GM20431 (cell line): Measurements from ENCODE around the gene PRKG1.
"Not testable (repeated sequence)": the region's sequence is repeated elsewhere in the genome, so short reads cannot be mapped to it uniquely, and the experiment has no call there.

Source experiments
- in situ Hi-C: fragments of 300-500 bp; cut with MseI, MboI; formaldehyde crosslinking; loops from one replicate; pipeline ENCODE4 v1.15.0; 2020; ENCODE audit warnings: low sequenced_read_pairs; ENCODE audit not compliant: unreplicated experiment

PRKG1 gene

GRCh38 chr10:51758366-51758765 is 684.1 kb downstream of the PRKG1 start:
- in situ Hi-C loops, result no loop called here

GRCh38 chr10:51758838-51759237 is 684.6 kb downstream of the PRKG1 start:
- in situ Hi-C loops, result not testable (repeated sequence)

- in situ Hi-C loops, result no loop called here
Observed at GRCh38 chr10:51759896-51760534, 685.7 kb downstream of the PRKG1 start.

GRCh38 chr10:51760864-51761640 is 686.8 kb downstream of the PRKG1 start:
- in situ Hi-C loops, result no loop called here

- in situ Hi-C loops, result no loop called here
Observed at GRCh38 chr10:51763746-51764145, 689.5 kb downstream of the PRKG1 start.

GRCh38 chr10:51765284-51765971 is 691.1 kb downstream of the PRKG1 start:
- in situ Hi-C loops, result no loop called here

- in situ Hi-C loops, result no loop called here
Observed at GRCh38 chr10:51766423-51767102, 692.3 kb downstream of the PRKG1 start.

- in situ Hi-C loops, result no loop called here
Observed at GRCh38 chr10:51767103-51767763, 692.9 kb downstream of the PRKG1 start.

GRCh38 chr10:51768886-51769465 is 694.7 kb downstream of the PRKG1 start:
- in situ Hi-C loops, result no loop called here

GRCh38 chr10:51770709-51771108 is 696.4 kb downstream of the PRKG1 start:
- in situ Hi-C loops, result no loop called here

GRCh38 chr10:51772387-51772786 is 698.1 kb downstream of the PRKG1 start:
- in situ Hi-C loops, result no loop called here

- in situ Hi-C loops, result no loop called here
Observed at GRCh38 chr10:51773681-51774080, 699.4 kb downstream of the PRKG1 start.

- in situ Hi-C loops, result no loop called here
Observed at GRCh38 chr10:51783941-51784340, 709.7 kb downstream of the PRKG1 start.

- in situ Hi-C loops, result no loop called here
Observed at GRCh38 chr10:51786016-51786683, 711.9 kb downstream of the PRKG1 start.

- in situ Hi-C loops, result no loop called here
Observed at GRCh38 chr10:51786684-51787035, 712.4 kb downstream of the PRKG1 start.

- in situ Hi-C loops, result no loop called here
Observed at GRCh38 chr10:51788273-51788672, 714.0 kb downstream of the PRKG1 start.

GRCh38 chr10:51789118-51789517 is 714.8 kb downstream of the PRKG1 start:
- in situ Hi-C loops, result no loop called here

GRCh38 chr10:51789903-51790302 is 715.6 kb downstream of the PRKG1 start:
- in situ Hi-C loops, result no loop called here

- in situ Hi-C loops, result no loop called here
Observed at GRCh38 chr10:51792678-51793077, 718.4 kb downstream of the PRKG1 start.
